Activated CD8-positive, alpha-beta memory T cell treated with anti-CD3 and anti-CD28 coated beads, Interleukin-2, amount 50 U/mL, for 24 hours (primary cell): ENCODE results near the gene OTOGL.
"Not testable (repeated sequence)": the region's sequence is repeated elsewhere in the genome, so short reads cannot be mapped to it uniquely, and the experiment has no call there.

ENCODE experiments used
- DNase-seq: peaks from one replicate; pipeline ENCODE4 v3.0.0-alpha.2; 2020; ENCODE audit errors: extremely low read depth

Gene OTOGL

DNA sequence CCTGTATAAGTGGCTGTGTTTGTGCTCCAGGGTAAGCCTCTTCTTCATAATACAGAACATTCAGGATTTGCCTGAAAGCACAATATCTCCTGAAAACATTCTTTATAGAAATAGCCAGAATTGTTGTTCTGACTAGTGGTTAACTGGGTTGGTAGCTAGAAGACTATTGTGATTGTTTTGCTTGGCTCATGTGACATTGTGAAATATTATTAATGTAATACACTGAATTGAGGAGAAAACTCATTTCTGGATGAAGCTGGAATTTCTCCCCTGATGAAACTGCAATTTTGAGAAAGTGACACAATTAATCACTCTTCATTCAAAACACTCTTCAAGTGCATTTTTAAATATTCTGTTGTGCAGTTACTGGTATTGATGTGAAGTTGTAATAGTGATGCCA, 172.4 kb downstream of the OTOGL start:
- DNase-seq: no peak

DNA sequence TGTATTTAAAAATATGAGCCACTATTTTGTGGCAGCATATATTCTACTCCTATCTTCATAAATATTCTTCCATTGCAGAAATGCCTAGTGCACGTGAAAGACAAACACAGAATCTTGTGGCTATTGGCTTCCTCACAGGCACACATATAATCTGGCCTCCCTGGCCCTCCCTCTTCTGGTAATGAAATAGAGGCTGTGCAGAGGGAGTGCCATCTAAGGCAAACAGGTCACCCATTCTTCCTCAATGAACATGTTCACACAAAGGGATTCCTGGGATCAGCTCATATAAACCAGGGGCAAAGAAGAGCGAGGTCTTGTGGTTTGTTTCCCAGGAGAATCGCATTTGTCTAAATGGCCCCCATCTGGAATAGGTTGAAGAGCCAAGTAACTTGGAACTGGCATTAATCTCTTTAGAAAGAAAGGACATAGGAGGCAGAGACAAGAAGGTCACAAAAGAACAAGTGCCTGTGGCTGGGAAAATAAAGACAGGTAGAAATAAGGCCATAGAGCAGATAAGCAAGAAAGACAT, 173.1 kb downstream of the OTOGL start:
- no peak for DNase-seq

DNA sequence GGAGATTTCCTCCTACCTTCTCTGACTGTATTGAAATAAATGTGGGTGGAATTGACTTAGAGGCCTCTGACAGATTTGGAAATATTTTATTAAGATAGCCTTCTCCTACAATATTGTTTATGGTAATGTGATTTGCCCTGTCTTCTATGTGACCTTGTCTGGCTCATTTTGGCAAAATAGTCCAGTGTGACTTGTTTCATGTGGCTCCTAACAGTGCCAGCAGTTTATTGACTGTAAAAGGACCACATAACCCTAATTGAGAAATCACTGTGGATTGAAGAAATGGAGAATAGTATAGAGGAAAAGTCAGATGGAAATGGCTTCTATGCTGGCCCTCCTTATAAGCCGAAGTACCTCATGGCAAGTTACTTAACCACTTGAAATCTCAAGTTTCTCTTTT, 173.8 kb downstream of the OTOGL start:
- no peak for DNase-seq

DNA sequence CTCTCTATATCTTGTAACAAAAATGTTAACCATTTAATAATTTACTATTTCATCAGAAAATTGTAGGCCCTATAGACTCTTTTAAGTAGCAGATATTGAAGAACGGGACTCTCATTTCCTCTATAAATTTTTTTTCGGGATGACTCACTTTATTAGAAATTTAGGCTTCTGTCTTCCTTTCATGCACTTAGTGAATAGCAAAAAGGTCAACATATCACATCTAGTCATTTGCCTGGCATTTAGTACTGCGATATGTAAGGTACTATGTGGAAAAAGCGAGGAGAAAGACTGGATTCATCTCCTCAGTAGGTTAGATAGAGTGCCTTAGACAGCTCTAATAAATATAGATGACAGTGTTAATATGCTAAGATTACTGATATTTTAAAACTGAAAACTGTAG, 178.4 kb downstream of the OTOGL start:
- no peak for DNase-seq

DNA sequence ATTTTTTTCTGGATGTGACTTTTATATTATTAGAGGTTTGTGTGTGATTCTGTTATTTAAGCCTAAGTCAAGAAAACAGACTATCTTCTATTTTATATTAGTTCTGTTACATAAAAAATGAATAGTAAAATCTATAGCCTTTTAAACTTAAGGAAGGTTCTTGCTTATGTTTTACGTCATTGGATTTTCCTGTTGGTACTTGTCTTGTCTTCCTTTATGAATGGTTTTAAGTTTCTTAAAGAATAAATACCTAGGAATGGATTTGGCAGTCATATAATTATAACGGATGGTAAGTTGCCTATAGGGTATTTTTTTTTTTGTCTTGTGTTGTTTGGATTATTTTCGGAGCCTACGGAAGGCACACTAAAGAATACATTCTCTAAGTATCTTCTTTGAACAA, 182.9 kb downstream of the OTOGL start:
- no peak for DNase-seq

DNA sequence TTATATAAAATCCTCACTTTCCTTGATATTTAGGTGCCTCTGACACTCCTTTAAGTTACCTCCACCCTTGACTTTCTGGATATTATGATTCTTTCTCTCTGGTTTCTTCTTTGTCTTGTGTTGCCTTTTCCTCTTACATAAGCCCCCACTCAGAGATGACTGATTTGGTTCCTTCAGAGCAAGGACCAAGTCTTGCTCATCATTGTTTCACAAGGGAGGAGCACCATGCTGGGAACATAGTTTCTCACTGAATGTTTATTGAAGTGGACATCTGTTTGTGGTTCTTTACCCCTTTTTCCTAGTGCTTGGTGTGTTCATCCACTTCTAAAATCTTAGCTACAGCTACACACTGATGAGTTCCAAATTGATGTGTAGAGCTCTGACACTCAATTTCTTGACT, 183.4 kb downstream of the OTOGL start:
- DNase-seq: no peak

DNA sequence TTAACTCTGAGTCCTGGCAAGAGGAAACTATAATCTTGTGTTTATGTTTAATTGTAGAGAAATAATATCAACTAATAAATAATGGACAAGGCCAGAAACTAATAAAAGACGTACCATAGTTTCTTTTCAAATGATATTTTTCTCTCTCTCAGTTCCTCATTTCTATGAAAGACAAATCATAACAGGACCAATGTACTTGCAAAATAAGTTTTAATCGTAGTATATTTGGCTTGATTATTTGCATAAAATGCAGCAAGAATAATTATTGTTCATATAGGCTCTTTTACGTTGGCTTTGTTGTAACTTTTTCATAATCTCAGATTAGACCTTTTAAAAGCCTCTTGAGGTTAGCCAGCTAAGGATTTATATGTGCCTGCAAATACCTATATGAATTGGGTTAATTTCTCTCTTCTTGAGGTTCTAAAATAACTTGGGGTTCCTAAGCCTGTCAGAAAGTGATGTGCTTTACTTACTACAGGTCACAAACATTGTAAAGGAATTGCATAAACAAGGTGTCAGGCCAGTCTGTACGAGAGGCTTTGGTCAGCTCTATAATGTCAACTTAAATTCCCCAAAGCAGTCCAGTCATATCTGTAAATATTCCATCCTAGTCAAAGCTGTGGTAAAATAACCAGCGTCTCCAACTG, 191.9 kb downstream of the OTOGL start:
- no peak for DNase-seq

DNA sequence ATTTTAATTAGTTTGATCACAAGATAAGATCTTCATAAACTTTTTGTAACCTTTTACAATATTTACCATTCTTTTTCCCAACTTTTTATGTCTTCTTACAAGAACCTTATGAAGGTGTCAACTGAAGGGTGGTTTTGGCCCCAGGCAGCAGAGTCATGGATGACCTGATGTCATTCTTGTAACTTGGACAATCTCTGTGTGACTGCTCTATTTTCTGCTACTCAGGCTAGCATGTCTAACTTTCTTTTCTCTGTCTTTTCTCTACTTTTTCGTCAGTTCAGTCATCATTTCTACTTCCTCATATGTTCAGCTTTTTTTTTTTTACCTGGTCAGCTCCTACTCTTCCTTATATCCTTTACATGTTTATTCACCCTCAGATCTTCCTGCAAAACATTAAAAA, 194.0 kb downstream of the OTOGL start:
- no peak for DNase-seq

DNA sequence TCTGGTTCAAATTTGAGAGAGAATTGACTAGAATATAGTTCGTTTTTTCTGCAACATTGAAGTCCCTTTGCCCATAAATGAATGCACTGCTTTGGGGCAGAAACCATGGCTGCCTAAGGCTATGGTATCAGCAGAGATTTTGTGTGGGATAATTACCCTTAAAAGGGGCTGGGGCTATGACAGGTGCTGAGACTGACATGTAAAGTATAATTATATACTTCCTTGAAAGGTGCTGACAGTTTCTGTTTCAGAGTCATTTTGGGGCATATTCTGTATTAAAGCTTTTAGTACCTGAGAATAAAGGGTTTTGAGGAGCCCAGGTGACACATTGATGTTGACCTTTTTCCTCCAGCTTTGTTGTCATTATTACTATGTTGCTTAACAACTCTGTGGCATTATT, 194.4 kb downstream of the OTOGL start:
- DNase-seq: no peak

DNA sequence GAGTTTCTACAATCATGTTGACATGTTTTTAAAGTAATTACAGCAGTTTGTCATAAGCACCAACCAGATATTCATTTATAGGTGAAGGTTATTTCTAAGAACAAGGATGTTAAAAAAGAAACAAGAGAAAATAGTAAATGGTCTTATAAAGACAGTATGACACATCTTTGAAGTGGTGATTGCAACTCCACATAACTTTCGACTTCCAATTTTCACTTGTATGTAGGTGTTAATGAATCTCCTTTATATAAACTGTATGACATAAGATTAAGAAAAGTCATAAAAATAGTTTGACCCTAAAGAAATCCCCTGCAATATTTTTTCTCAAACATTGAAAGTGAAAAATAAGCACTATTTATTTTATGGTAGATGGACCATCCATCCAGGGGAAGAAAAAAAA, 199.9 kb downstream of the OTOGL start:
- no peak for DNase-seq

DNA sequence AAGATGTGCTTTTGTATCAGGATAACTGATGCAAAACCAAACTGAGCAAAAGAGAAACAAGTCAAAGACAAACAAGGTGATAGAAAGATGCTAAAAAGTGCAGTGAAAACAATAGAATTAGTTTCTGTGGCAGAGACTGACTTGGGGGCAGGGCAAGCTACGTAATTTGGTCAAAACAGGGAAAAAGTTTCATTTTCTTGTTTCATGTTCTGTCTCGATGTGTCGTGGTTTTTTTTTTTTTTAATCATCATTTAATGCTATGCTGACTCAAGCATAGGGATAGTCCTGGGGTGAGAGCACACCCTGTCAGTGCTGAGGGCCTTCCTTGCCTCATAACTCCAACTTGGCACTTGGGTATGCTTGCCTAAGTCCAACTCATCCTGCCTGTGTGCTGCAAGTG, 200.6 kb downstream of the OTOGL start:
- no peak for DNase-seq

DNA sequence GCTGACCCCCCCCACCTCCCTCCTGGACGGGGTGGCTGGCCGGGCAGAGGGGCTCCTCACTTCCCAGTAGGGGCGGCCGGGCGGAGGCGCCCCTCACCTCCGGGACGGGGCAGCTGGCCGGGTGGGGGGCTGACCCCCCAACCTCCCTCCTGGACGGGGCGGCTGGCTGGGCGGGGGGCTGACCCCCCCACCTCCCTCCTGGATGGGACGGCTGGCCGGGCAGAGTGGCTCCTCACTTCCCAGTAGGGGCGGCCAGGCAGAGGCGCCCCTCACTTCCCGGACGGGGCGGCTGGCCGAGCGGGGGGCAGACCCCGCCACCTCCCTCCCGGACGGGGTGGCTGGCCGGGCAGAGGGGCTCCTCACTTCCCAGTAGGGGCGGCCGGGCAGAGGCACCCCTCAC, 208.1 kb downstream of the OTOGL start:
- not testable (repeated sequence) for DNase-seq

DNA sequence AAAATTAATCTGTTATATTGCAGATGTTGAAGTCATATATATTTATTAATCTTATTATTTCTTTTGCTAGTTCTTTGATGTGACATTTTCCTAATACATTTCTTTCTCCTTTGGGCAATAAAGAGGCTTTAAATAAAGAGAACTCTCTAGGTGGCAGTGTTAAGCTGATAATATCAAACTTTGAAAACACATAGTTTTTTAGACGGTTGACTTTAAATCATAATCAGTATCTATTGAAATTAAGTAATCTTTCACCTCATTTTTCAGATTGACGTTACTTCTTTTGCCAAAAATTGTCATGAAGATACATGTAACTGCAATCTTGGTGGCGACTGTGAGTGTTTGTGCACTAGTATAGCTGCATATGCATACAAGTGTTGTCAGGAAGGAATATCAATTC, 213.9 kb downstream of the OTOGL start:
- DNase-seq: no peak

DNA sequence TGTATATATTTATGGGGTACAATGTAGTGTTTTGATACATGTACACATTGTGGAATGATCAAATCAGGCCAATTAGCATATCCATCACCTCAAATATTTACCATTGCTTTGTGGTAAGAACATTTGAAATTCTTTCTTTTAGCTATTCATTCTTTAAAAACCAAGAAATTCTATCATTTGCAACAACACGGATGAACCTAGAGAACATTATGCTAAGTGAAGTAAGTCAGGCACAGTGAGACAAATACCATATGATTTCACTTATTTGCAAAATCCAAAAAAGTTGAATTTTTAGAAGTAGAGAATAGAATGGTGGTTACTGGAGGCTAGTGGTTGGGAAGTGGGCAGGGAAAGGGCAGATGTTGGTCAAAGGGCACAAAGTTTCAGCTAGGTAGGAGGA, 215.4 kb downstream of the OTOGL start:
- no peak for DNase-seq

DNA sequence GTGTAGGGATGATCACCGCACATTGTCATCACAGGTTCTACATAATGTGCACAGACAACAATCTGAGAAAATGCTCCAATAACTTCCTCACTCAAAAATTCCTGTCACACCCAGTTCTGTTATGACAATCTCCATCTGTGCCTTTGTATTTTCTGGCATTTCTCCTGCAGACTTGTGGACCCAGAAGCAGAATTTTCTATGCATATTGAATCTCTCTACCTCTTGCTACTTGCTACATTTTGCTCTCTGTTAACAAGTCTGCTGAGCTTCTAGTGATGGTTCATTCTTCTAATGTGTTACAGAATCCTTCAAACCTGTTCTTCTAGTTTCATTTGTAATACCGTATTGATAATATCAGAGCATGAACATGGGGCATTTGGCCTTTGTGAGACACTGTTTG, 216.9 kb downstream of the OTOGL start:
- no peak for DNase-seq

DNA sequence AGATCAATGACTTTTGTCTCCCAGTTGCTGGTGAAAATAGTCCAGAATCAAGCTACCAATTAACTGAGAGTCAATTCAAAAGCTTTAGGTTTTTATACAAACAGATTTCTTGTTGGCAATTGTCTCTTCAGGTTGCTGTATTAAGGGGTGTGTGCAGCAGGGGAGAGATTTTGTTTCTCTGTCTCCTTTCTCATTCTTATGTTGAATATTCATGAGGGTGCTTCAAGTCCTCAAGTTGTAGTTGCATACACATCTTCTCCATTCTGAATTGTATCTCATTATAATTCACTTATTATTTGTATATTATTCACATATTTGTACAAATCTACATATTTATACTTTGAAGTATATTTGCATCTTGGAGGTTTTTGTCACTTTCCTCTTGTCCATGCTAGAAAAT, 218.0 kb downstream of the OTOGL start:
- DNase-seq: no peak

DNA sequence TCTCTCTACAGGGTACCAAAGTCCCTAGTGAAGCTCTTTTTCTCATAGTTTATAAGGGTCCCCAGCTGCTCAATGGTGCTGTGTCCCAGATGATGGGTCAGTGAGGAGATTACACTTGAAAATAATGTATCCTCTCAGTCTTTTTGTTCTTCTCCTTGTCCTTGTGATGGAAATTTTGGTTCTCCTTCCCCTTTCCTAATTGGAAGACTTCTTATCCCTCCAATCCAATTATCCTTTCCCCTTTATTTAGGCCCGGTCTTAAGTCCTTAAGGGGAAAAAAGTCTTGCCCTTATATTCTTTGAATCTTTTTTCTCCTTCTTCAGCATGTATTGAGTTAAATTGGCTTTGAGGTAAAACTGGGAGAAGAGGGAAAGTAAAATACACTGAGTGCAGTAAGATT, 218.6 kb downstream of the OTOGL start:
- no peak for DNase-seq

DNA sequence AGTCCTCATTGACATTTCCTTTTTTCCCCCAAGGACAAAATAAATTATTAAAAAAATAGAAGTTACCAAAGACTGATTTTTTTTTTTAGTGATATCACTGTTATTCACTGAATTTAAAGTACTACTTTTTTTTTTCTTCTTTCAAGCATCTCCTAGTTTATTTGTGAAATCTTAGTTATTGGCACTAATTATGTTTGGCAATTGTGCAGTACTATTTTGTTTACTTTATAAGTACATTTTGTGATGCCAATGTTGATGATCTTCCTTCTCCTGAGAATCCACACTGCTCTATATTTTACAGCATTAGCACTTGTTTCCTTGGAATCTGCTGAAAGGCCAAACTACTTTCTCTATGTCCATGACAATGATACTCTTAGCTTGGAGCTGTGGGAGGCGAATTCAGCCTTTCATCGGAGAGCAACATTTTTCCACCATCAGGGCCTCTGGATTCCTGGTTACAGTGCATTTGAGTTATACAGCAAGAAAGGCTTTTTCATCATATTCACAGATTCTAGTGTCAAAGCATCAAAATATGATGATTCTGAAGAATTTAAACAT, 220.9 kb downstream of the OTOGL start:
- no peak for DNase-seq

DNA sequence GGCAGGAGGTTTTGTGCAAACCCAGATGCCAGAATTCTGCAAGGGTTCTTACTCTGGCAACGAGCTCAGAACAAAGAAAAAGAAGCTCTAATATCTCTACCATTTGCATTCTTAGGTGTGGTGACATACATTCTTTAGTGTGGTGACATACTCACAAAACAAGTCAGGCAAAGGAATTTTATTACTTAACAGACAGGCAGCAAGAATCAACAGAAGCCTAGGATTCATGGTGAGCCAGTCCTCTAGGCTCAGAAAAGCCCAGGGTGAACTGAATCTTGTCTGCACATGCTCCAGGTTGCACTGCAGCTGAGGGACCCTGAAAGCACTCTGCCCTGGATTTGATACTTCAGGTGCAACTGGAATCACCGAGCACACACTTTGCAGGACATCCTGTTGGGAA, 222.3 kb downstream of the OTOGL start:
- DNase-seq: no peak

DNA sequence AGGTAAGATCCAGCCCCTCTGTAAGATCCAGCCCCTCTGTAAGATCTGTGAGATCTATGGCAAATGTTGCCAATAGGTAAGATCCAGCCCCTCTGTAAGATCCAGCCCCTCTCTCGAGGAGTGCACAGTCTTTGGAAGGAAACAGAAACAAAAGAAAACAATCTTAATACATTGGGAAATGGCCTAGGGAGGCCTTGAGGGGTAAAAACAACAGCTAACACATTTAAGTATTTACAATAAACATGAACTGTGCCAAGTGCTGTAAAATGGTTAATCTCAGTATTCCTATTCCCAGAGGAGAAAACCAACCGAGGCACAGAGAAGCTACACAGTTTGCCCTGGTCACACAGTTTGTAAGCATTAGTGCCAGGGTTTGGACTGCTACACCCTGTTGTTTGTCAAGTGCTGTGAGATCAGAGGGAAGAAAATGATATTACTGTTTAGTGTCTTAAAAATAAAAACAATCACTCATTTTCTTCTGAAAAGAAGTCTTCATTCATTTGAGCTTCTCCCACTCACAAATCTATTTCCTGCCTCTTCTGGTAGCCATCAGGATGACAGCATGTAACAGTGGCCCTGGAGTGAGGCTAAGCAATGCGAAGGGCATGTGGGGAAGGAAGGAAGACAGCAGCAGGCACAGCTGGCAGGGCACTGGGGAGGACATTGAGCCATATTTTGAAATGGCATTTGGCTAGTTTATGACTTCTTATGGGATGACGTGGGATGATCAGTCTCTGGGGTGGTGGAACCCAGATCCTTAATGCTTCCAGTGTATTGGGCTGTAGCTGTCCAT, 226.0 kb downstream of the OTOGL start:
- no peak for DNase-seq

DNA sequence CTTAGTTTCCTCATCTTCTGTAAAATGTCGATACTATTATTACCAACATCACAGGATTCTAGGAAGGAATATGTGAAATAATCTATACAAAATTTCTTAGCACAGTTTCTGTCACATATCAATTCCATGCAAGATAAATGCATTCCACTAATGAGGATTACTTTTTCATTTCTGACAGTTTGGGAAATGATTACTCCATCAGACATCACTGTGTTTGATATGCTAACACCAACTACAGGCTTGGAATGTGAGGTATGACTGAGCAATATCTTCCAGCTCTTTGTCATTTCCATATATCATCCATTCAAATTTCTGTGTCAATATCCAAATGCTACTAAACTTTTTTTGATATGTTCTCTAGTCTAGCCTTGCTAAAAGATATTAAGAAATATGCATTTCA, 233.5 kb downstream of the OTOGL start:
- DNase-seq: no peak

DNA sequence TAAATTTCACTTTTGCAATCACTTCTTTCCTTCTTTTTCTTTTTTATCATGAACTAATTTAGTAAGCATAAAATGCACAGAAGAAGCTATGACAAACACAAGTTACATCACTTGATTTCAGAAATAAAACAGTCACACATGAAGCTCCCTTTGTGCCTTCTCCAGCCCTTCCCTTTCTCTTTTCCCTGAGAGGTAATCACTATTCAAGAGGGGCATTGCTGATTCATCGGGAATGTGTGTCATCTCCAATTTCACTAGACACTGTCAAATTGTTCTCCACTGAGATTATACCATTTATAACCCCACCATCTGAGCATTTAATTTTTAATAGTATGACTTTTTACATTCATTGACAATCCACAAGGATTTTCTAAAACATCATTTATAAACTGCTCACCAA, 253.1 kb downstream of the OTOGL start:
- DNase-seq: no peak

DNA sequence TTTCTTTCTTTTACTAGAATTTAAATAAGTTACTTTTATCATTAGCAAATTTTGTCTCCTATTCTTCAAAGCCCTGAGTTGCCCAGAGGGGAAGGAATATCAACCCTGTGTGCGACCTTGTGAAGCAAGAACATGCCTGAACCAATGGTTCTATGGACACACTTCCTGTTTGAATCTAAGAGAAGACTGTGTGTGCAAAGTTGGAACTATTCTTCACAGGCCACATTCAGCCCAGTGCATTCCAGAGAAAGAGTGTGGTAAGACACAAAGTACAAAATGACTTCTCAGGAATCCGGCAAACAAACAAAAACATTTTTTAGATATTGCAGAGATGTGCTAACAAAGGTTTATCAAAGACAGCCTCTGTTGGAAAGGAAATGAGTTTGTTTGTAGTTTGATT, 253.9 kb downstream of the OTOGL start:
- DNase-seq: no peak
